Mesendoderm (in vitro differentiated cells): ENCODE results near the gene MMP23B.
"Not testable (repeated sequence)": the region's sequence is repeated elsewhere in the genome, so short reads cannot be mapped to it uniquely, and the experiment has no call there.

Experiments used
- DNase-seq: peaks from one replicate; pipeline ENCODE4 v3.0.0; 2013
- H2AK5ac ChIP-seq: 2 replicates; pipeline ENCODE4 v1.6.1; 2013; ENCODE audit warnings: low read length, inconsistent platforms
- H2BK120ac ChIP-seq: 2 replicates; pipeline ENCODE4 v1.6.1; 2013; ENCODE audit warnings: low read depth, mild to moderate bottlenecking, low read length, moderate library complexity, mixed read lengths
- H2BK15ac ChIP-seq: replicated peaks from 2 replicates; pipeline ENCODE4 v1.6.1; 2013; ENCODE audit warnings: low read depth, mild to moderate bottlenecking, moderate library complexity
- H2BK5ac ChIP-seq: 2 replicates; pipeline ENCODE4 v1.6.1; 2013; ENCODE audit warnings: low read length, inconsistent platforms
- H3K18ac ChIP-seq: 2 replicates; pipeline ENCODE4 v1.6.1; 2013; ENCODE audit warnings: mild to moderate bottlenecking, low read length, mixed read lengths
- H3K23ac ChIP-seq: one replicate; pipeline ENCODE4 v1.6.1; 2013; ENCODE audit warnings: low read length
- H3K27ac ChIP-seq: 2 replicates; pipeline ENCODE4 v1.5.1; 2013; ENCODE audit warnings: low read depth, mild to moderate bottlenecking, inconsistent platforms, low read length, moderate library complexity
- H3K27me3 ChIP-seq: 2 replicates; pipeline ENCODE4 v1.6.1; 2013; ENCODE audit warnings: low read length, control low read depth, mild to moderate bottlenecking, inconsistent platforms; ENCODE audit not compliant: insufficient read depth, poor library complexity
- H3K36me3 ChIP-seq: 2 replicates; pipeline ENCODE4 v1.6.1; 2013; ENCODE audit warnings: low read length, inconsistent platforms; ENCODE audit not compliant: control insufficient read depth, insufficient read depth
- H3K4ac ChIP-seq: one replicate; pipeline ENCODE4 v1.6.1; 2013; ENCODE audit warnings: low read depth, mild to moderate bottlenecking, low read length, moderate library complexity
- H3K4me1 ChIP-seq: 2 replicates; pipeline ENCODE4 v1.6.1; 2013; ENCODE audit warnings: low read depth, low read length, inconsistent platforms; ENCODE audit not compliant: control insufficient read depth
- H3K4me2 ChIP-seq: 2 replicates; pipeline ENCODE4 v1.6.1; 2013; ENCODE audit warnings: low read length
- H3K4me3 ChIP-seq: 2 replicates; pipeline ENCODE4 v1.5.1; 2013; ENCODE audit warnings: mild to moderate bottlenecking, low read length
- H3K56ac ChIP-seq: one replicate; pipeline ENCODE4 v1.6.1; 2013; ENCODE audit warnings: low read length
- H3K79me1 ChIP-seq: 2 replicates; pipeline ENCODE4 v1.6.1; 2013; ENCODE audit warnings: low read length, inconsistent platforms
- H3K79me2 ChIP-seq: 2 replicates; pipeline ENCODE4 v1.6.1; 2013; ENCODE audit warnings: mild to moderate bottlenecking, low read length; ENCODE audit not compliant: control insufficient read depth, insufficient read depth
- H3K9ac ChIP-seq: 2 replicates; pipeline ENCODE4 v1.6.1; 2013; ENCODE audit warnings: low read length, inconsistent platforms
- H4K5ac ChIP-seq: one replicate; pipeline ENCODE4 v1.6.1; 2013; ENCODE audit warnings: low read length
- H4K8ac ChIP-seq: one replicate; pipeline ENCODE4 v1.6.1; 2013; ENCODE audit warnings: low read depth, mild to moderate bottlenecking, control low read depth, low read length, moderate library complexity
- WGBS: extraction: QIAGEN DNeasy Blood & Tissue Kit; methylation state at CpG from one replicate; pipeline ENCODE4 v1.1.7; 2013; ENCODE audit warnings: low lambda C conversion rate, missing lambda C conversion rate; ENCODE audit not compliant: insufficient coverage; ENCODE audit errors: extremely low coverage; 5-methylcytosine and 5-hydroxymethylcytosine counted together

The MMP23B gene

GRCh38 chr1:1670866-1671265, 38.9 kb downstream of the MMP23B start:
- no peaks in the 10 kb centered on the region for H3K79me1 ChIP-seq
- no peaks in the 10 kb centered on the region for H3K4me1 ChIP-seq
- H3K36me3 ChIP-seq: no peaks in the 10 kb centered on the region
- H3K56ac ChIP-seq: no peak overlapping the region
- H2BK5ac ChIP-seq: no peak overlapping the region
- H4K5ac ChIP-seq: no peak overlapping the region
- no peak overlapping the region for H4K8ac ChIP-seq
- H3K18ac ChIP-seq: no peak overlapping the region
- no peaks in the 10 kb centered on the region for H3K27me3 ChIP-seq
- H3K79me2 ChIP-seq: no peaks in the 10 kb centered on the region
- H3K27ac ChIP-seq: no peak overlapping the region
- no peak overlapping the region for H3K4me3 ChIP-seq
- H3K4ac ChIP-seq: no peak overlapping the region
- H3K9ac ChIP-seq: no peak overlapping the region
- H3K4me2 ChIP-seq: no peak overlapping the region
- H3K23ac ChIP-seq: no peak overlapping the region
- no peak overlapping the region for H2BK120ac ChIP-seq
- WGBS: no CpG with 5 or more reads among the region's 24 CpGs
- H2BK15ac ChIP-seq: no peak overlapping the region
- no peak for DNase-seq
- H2AK5ac ChIP-seq: no peak overlapping the region

- no peak overlapping the region for H4K5ac ChIP-seq
- no peaks in the 10 kb centered on the region for H3K36me3 ChIP-seq
- no peak for DNase-seq
- WGBS: no CpG with 5 or more reads among the region's 27 CpGs
- H3K23ac ChIP-seq: no peak overlapping the region
- no peak overlapping the region for H2BK120ac ChIP-seq
- no peak overlapping the region for H2BK5ac ChIP-seq
- no peaks in the 10 kb centered on the region for H3K79me1 ChIP-seq
- H3K4ac ChIP-seq: no peak overlapping the region
- no peak overlapping the region for H2AK5ac ChIP-seq
- H3K18ac ChIP-seq: no peak overlapping the region
- H3K27me3 ChIP-seq: no peaks in the 10 kb centered on the region
- H2BK15ac ChIP-seq: no peak overlapping the region
- H3K56ac ChIP-seq: no peak overlapping the region
- H3K27ac ChIP-seq: no peak overlapping the region
- H3K9ac ChIP-seq: no peak overlapping the region
- no peak overlapping the region for H4K8ac ChIP-seq
- no peak overlapping the region for H3K4me3 ChIP-seq
- no peaks in the 10 kb centered on the region for H3K79me2 ChIP-seq
- no peak overlapping the region for H3K4me2 ChIP-seq
- no peaks in the 10 kb centered on the region for H3K4me1 ChIP-seq
Measured at GRCh38 chr1:1671365-1672119, 39.6 kb downstream of the MMP23B start.

GRCh38 chr1:1672181-1672965, 40.4 kb downstream of the MMP23B start:
- H3K4me3 ChIP-seq: no peak overlapping the region
- no peak overlapping the region for H3K18ac ChIP-seq
- H3K27ac ChIP-seq: no peak overlapping the region
- no CpG with 5 or more reads among the region's 25 CpGs for WGBS
- H3K56ac ChIP-seq: no peak overlapping the region
- H3K79me1 ChIP-seq: no peaks in the 10 kb centered on the region
- no peak overlapping the region for H4K5ac ChIP-seq
- no peaks in the 10 kb centered on the region for H3K4me1 ChIP-seq
- H3K23ac ChIP-seq: no peak overlapping the region
- H3K36me3 ChIP-seq: no peaks in the 10 kb centered on the region
- no peaks in the 10 kb centered on the region for H3K27me3 ChIP-seq
- DNase-seq: no peak
- H3K79me2 ChIP-seq: no peaks in the 10 kb centered on the region
- H2AK5ac ChIP-seq: no peak overlapping the region
- no peak overlapping the region for H2BK5ac ChIP-seq
- no peak overlapping the region for H3K4ac ChIP-seq
- no peak overlapping the region for H2BK120ac ChIP-seq
- H3K9ac ChIP-seq: no peak overlapping the region
- no peak overlapping the region for H4K8ac ChIP-seq
- H3K4me2 ChIP-seq: no peak overlapping the region
- H2BK15ac ChIP-seq: no peak overlapping the region

GRCh38 chr1:1674806-1675205, 42.8 kb downstream of the MMP23B start:
- not testable (repeated sequence) for H2BK120ac ChIP-seq, H3K4ac ChIP-seq, H3K27ac ChIP-seq, H4K5ac ChIP-seq, H3K18ac ChIP-seq, H2AK5ac ChIP-seq, H3K56ac ChIP-seq, H2BK15ac ChIP-seq, H3K4me1 ChIP-seq, H3K27me3 ChIP-seq, H4K8ac ChIP-seq, H3K79me2 ChIP-seq, H3K23ac ChIP-seq, H3K4me3 ChIP-seq, H3K4me2 ChIP-seq, H3K36me3 ChIP-seq, H3K9ac ChIP-seq, H2BK5ac ChIP-seq, DNase-seq
- no CpG with 5 or more reads among the region's 21 CpGs for WGBS
- H3K79me1 ChIP-seq: peaks cover 10% of the 10 kb centered on the region

- not testable (repeated sequence) for H2BK15ac ChIP-seq, H3K27me3 ChIP-seq, H3K9ac ChIP-seq, H3K4me3 ChIP-seq, DNase-seq, H3K56ac ChIP-seq, H3K23ac ChIP-seq, H3K4me1 ChIP-seq, H3K18ac ChIP-seq, H4K5ac ChIP-seq, H3K4me2 ChIP-seq, H2BK5ac ChIP-seq, H3K4ac ChIP-seq, H2AK5ac ChIP-seq, H4K8ac ChIP-seq, H3K79me2 ChIP-seq, H3K36me3 ChIP-seq, H3K27ac ChIP-seq, H2BK120ac ChIP-seq
- peaks cover 10% of the 10 kb centered on the region for H3K79me1 ChIP-seq
- no CpG with 5 or more reads among the region's 18 CpGs for WGBS
Measured at GRCh38 chr1:1675218-1675617, 43.2 kb downstream of the MMP23B start.
